HG03108 (cell line): Measurements from ENCODE around the gene ZFX.
"Not testable (repeated sequence)": the region's sequence is repeated elsewhere in the genome, so short reads cannot be mapped to it uniquely, and the experiment has no call there.

Experiments
- ATAC-seq: cut with Tn5 transposase; IDR thresholded peaks from one replicate; pipeline ENCODE4 v1.9.1; 2021; ENCODE audit warnings: moderate library complexity; ENCODE audit not compliant: unreplicated experiment

The ZFX gene

DNA sequence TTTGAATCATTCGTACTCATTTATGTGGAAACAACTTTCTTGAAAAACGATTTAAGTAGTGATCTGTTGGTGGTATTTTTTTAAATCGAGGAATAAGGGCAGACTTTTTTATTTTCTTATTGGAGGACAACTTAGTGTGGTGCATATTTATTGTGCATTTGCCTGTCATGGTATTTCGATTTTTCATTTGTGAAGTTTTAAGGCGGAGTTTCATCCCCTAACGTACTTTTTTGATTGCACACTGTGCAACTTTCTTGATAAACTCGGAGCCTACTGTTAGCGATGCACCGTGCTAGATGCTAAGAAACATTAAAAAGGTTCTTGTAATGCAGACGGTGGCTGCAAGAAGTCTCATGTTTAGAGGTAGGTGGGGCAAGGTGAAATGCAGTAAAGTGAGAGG, 1.4 kb downstream of the ZFX start:
- ATAC-seq, result no peak

GRCh38 chrX:24151513-24151912, 2.0 kb downstream of the ZFX start:
- ATAC-seq, result no peak

- no peak for ATAC-seq
Observed at GRCh38 chrX:24153178-24153795, 3.8 kb downstream of the ZFX start.

GRCh38 chrX:24153796-24154189, 4.3 kb downstream of the ZFX start:
- no peak for ATAC-seq

DNA sequence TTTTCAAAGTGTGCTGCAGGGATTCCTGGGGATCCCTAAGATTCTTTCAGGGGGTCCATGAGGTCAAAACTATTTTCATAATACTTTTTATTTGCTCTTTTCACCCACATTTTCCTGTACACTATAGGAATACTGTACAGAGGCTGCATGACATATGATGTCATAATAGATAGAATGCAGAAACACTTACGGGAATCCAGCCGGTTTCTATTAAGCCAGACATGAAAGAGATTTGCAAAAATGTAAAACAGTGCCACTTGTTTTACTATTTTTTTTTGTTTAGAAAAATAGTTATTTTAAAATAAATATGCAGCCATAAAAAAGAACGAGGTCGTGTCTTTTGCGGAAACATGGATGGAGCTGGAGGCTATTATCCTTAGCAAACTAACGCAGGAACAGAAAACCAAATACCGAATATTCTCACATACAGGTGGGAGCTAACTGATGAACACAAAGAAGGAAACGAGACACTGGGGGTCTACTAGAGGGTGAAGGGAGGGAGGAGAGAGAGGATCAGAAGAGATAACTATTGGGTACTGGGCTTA, 5.0 kb downstream of the ZFX start:
- ATAC-seq, result no peak

GRCh38 chrX:24155747-24156146, 6.2 kb downstream of the ZFX start:
- not testable (repeated sequence) for ATAC-seq

DNA sequence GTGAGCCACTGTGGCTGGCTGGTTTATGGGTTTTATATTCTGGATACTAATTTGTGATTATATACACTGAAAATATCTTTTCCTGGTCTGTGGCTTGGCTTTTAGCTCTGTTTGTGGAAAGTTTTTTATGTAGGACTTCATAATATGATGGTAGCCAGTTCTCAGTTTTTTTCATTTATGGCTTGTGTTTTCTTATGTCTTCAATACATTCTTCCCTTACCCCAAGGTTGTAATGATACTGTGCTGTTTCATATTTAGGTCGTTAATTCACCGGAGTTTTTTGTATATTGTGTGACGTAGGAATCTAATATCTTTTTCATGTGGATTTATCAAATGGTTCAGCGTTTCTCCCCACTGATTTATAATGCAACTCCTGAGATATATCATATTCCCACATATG, 6.6 kb downstream of the ZFX start:
- no peak for ATAC-seq

DNA sequence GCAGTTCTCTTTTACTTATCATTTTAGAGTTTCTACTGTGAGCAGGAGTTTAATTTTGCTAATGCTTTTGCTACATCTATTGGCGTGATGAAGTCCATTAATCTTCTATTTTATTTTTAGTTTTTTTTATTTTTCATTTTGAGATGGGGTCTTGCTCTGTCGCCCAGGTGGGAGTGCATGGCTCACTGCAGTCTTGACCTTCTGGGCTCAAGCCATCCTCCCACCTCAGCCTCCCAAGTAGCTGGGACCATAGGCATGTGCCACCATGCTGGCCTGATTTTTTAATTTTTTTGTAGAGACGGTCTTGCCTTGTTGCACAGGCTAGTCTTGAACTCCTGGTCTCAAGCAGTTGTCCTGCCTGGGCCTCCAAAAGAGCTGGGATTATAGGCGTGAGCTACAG, 9.4 kb downstream of the ZFX start:
- ATAC-seq, result no peak

DNA sequence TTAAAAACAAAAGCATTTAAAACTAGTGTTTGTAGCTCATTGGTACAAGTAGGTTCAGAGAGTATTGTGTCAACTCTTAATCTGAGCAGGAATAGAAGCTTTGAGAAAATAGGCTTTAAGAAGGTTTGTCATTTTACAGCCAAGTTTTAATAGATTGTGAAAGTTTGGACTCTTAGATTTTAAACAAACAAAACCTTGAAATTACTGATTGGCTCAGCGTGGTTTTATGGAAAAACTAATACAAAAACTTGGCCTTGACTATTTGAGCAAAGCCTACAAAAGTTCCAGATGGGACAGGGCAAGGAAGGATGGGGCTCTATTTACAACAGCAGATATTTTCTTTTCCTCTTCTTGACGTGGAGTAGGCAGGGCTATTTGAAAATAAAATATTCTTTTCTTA, 16.5 kb downstream of the ZFX start:
- no peak for ATAC-seq

- ATAC-seq, result no peak
Observed at GRCh38 chrX:24167719-24168472, 18.4 kb downstream of the ZFX start.

DNA sequence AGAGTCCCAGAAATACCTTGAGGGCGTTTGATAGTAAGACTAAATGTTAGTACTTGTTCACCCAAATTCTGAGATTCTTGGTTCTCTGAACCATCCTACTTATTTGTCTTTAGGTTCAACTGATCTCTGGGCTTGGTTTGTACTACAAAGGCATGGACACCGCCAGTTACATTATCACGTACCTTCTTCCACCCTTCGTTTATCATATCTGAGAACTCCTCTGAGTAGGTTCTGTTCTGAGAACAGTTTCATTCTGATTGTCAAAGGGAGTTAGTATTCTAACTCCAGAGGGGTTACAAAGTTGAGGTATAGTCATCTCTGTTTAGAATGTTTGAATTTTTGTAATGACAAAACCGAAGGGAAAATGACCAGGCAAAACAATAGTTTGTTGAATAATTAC, 19.3 kb downstream of the ZFX start:
- ATAC-seq, result peak; percentile 49

DNA sequence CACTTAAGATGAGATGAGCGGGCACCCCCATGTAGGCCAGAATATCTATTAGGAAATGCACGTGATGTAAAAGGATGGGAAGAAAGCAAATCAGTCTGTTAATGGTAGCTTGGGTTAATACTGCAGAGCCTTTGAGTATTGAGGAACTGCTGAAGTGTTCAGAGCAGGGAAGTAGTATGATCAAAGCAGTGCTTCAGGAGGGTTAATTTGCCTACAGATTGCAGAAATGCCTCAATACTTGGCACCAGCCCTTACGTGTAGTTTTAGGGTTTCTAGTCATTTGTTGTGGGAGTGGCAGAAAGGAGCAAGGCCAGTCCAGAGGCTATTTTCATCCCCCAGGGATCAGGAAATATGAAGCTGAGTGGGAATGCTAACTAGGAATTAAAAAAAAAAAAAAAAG, 19.7 kb downstream of the ZFX start:
- ATAC-seq, result peak; percentile 83

GRCh38 chrX:24173115-24173847, 23.8 kb downstream of the ZFX start:
- ATAC-seq, result no peak

GRCh38 chrX:24175276-24175675, 25.7 kb downstream of the ZFX start:
- no peak for ATAC-seq

DNA sequence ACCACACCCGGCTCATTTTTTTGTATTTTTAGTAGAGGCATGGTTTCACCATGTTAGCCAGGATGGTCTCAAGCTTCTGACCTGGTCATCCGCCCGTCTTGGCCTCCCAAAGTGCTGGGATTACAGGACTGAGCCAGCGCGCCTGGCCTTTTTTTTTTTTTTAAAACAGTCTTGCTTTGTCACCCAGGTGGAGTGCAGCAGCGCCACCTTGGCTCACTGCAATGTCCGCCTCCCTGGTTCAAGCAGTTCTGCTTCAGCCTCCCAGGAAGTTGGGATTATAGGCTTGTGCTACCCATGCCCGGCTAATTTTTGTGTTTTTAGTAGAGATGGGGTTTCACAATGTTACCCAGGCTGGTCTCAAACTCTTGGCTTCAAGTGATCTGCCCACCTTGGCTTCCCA, 28.9 kb downstream of the ZFX start:
- ATAC-seq, result no peak

GRCh38 chrX:24184018-24184417, 34.5 kb downstream of the ZFX start:
- ATAC-seq, result no peak

GRCh38 chrX:24186483-24186882, 37.0 kb downstream of the ZFX start:
- ATAC-seq, result no peak

- ATAC-seq, result no peak
Observed at GRCh38 chrX:24186986-24187385, 37.5 kb downstream of the ZFX start.

DNA sequence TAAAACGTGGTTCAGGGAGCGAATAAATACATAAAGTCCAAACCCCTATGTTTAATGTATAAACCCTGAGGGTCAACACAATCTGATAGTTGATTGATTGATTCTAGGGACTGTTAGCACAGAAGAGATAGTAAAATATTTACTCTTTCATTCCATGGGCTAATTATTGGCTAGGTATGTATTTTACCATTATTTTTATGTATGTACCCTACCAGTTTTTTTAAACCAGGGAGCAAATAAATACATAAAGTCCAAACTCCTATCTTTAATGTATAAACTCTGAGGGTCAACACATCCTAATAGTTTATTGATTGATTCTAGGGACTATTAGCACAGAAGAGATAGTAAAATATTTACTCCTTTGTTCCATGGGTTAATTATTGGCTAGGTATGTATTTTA, 40.0 kb downstream of the ZFX start:
- no peak for ATAC-seq

DNA sequence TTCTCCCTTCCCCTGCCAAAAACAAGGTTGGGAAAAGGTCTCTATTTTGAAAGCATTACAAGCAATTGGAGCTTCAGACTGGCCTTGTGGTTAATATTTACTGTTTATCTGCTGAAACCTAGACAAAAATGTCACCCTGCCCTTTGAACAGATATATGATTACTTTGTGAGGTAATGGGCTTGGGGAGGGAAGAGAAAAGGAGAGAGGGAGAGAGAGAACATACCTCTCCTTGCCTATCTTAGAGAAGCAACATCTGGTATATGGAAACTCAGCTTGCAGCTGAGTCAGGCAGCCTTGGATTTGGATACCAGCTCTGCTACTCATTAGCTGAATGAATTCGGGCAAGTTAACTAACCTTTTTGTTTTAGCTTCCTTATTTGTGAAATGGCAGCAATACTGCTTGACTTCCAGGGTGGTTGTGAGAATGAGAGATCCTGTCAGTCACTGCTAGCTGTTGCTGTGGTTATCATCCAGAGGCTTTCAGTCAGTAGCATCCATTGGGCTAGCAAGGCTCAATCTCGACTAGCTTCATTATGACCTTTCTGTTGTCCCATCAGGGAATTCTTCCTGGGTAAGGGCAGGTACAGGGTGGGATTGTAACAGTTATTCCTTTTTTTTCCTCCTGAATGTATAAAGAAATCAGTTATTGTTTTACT, 41.1 kb downstream of the ZFX start:
- ATAC-seq, result no peak

DNA sequence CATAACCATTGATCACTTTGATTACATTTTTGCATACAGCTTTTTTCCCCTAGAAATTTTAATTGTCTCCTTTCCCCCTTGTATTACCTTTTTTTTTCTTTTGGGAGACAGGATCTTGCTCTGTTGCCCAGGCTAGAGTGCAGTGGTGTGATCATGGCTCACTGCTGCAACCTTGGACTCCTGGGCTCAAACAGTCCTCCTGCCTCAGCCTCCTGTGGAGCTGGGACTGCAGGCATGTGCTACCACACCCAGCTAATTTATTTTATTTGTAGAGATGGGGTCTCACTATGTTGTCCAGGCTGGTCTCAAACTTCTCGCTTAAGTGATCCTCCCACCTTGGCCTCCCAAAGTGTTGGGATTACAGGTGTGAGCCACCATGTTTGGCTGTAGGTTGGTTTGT, 47.0 kb downstream of the ZFX start:
- ATAC-seq, result no peak
